Cardiac fibroblast (primary cell): ENCODE data around the gene FNIP2.

Source experiments
- DNase-seq, 2 donors: peaks; one replicate each; pipeline versions ENCODE4 v3.0.0 to v3.0.0-alpha.2; 2010; ENCODE audit warnings: low read depth in 2 of 2
- H3K4me3 ChIP-seq, 2 donors: replicated peaks in 1 of 2; 1 replicate in 1 of 2; 2 replicates in 1 of 2; pipeline ENCODE4 v1.5.1; 2011; ENCODE audit warnings: low read depth in 2 of 2, low read length in 2 of 2, mild to moderate bottlenecking in 2 of 2, moderate library complexity in 1 of 2
- CTCF ChIP-seq: IDR thresholded peaks from one replicate; pipeline ENCODE4 v1.5.1; 2011; ENCODE audit warnings: low read depth, mild to moderate bottlenecking, low read length, inconsistent platforms

The FNIP2 gene

GRCh38 chr4:158782551-158783360, 13.9 kb downstream of the FNIP2 start:
- TF ChIP-seq CTCF: no peak
- peak in 1 of 2 donors; percentile 64 for DNase-seq
- no peak overlapping the region for H3K4me3 ChIP-seq

- no peak overlapping the region for H3K4me3 ChIP-seq
- TF ChIP-seq CTCF: no peak
- DNase-seq: peak in 1 of 2 donors; percentile 73
These were observed 15.0 kb downstream of the FNIP2 start for GRCh38 chr4:158783785-158784184.

- TF ChIP-seq CTCF: no peak
- DNase-seq: no peak
- H3K4me3 ChIP-seq: no peak overlapping the region
These were observed 16.9 kb downstream of the FNIP2 start for GRCh38 chr4:158785718-158786117.

- no peak overlapping the region for H3K4me3 ChIP-seq
- peak in 1 of 2 donors; percentile 27 for DNase-seq
- TF ChIP-seq CTCF: no peak
These were observed 17.3 kb downstream of the FNIP2 start for GRCh38 chr4:158786121-158786601.

GRCh38 chr4:158786955-158787354, 18.1 kb downstream of the FNIP2 start:
- H3K4me3 ChIP-seq: no peak overlapping the region
- no peak for DNase-seq
- no peak for TF ChIP-seq CTCF

GRCh38 chr4:158787709-158788475, 19.1 kb downstream of the FNIP2 start:
- H3K4me3 ChIP-seq: no peak overlapping the region
- peak in 1 of 2 donors; percentile 19 for DNase-seq
- no peak for TF ChIP-seq CTCF
